Stomach (tissue), 4 donors: ENCODE results near the gene VAV2.

Source experiments
- EP300 ChIP-seq: sonication (generic); formaldehyde crosslinking; IDR thresholded peaks from one replicate; pipeline ENCODE4 v1.6.1; 2017; ENCODE audit warnings: antibody characterized with exemption
- POLR2A ChIP-seq, 4 donors: fragments of 450-650 bp; IDR thresholded peaks; one replicate each; pipeline ENCODE4 v1.6.1; 2016; ENCODE audit warnings: antibody characterized with exemption in 4 of 4, control low read depth in 2 of 4, mild to moderate bottlenecking in 1 of 4, moderate library complexity in 1 of 4
- TF ChIP-seq, protein P1 (sequence below), 7 experiments: fragments of 450-650 bp in 4 of 7; fragments of 200-600 bp in 3 of 7; sonication (generic) in 3 of 7; IDR thresholded peaks; one replicate each; pipeline ENCODE4 v1.5.1; 2016 to 2019; ENCODE audit warnings: antibody characterized with exemption in 7 of 7, control low read depth in 2 of 7, mild to moderate bottlenecking in 1 of 7

DNA sequence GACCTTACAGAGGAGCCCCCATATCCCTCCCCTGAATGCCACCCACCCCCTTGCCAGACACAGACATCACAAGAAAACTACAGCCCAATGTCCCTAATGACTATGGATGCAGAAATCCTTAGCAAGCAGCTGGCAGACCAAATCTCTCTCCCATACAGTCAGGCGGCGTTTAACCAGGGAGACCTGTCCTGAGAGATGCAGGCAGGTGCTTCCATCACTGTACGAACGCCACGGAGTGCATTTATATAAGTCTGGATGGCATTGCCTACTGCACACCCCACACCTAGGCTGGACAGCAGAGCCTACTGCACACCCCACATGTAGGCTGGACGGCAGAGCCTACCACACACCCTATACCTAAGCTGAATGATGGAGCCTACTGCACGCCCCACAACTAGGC is 219.5 kb downstream of the VAV2 start:
- TF ChIP-seq EP300, result no peak
- TF ChIP-seq, protein P1, sequence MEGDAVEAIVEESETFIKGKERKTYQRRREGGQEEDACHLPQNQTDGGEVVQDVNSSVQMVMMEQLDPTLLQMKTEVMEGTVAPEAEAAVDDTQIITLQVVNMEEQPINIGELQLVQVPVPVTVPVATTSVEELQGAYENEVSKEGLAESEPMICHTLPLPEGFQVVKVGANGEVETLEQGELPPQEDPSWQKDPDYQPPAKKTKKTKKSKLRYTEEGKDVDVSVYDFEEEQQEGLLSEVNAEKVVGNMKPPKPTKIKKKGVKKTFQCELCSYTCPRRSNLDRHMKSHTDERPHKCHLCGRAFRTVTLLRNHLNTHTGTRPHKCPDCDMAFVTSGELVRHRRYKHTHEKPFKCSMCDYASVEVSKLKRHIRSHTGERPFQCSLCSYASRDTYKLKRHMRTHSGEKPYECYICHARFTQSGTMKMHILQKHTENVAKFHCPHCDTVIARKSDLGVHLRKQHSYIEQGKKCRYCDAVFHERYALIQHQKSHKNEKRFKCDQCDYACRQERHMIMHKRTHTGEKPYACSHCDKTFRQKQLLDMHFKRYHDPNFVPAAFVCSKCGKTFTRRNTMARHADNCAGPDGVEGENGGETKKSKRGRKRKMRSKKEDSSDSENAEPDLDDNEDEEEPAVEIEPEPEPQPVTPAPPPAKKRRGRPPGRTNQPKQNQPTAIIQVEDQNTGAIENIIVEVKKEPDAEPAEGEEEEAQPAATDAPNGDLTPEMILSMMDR (IDR thresholded peaks at IDR 0.05), result no peak
- no peak for TF ChIP-seq POLR2A (IDR thresholded peaks at IDR 0.05)
